Gastrocnemius medialis (tissue), 4 donors: Measurements from ENCODE around the gene ADIPOR2.

Source experiments
- CTCF ChIP-seq, 5 experiments: fragments of 450-650 bp in 3 of 5; fragments of 200-600 bp in 2 of 5; sonication (generic) in 2 of 5; IDR thresholded peaks in 4 of 5; conservative IDR thresholded peaks in 1 of 5; 1 replicate in 4 of 5; 2 replicates in 1 of 5; pipeline ENCODE4 v1.5.1; 2016 to 2019; ENCODE audit warnings: antibody characterized with exemption in 5 of 5, mild to moderate bottlenecking in 3 of 5, moderate library complexity in 3 of 5
- POLR2A ChIP-seq, 2 donors: fragments of 450-650 bp; IDR thresholded peaks; one replicate each; pipeline ENCODE4 v1.6.1; 2017; ENCODE audit warnings: antibody characterized with exemption in 2 of 2, mild to moderate bottlenecking in 2 of 2, moderate library complexity in 2 of 2

DNA sequence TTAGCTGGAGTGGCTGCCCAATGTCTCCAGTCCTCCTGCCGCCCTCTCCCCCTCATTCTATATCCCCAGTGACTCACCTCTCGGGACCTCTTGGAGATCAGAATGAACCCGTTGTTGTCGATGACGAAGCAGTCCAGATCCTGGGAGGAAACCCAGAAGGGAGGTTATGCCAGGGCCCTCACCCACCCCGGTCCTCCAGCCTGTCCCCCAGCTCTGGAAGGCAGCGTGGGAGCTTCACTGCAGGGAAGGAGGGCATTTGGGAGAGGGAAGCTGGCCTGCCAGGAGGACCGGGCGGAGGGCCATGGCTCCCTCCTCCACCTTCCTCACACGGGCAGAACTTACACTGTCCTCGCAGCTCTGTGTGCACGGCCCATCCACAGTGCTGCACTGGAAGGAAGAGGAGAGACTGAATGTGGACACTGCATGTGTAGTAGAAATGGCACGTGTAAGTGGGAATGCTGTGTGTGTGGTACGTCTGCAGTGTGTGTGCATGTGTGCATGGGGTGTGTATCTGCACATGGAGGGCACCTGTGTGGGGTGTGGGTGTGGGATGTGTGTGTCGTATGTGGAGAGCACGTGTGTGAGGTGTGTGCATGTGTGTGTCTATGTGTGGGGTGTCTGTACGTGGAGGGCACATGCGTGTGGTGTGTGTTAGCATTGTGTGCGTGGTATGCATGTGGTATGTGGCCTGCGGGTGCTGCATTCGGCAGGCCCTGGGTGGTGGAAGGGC is 119.5 kb downstream of the ADIPOR2 start:
- TF ChIP-seq CTCF (IDR thresholded peaks at IDR 0.05 in 4 of 5, conservative IDR thresholded peaks at IDR 0.05 in 1 of 5) (no peak), POLR2A (IDR thresholded peaks at IDR 0.05) (no peak)
